Esophagus muscularis mucosa (tissue), 4 donors: ENCODE measurements around the gene GNB5. TPM values are rescaled to one million over a fixed set of nuclear protein-coding genes. Genes with fewer than 3 reads are reported as not detected.

ENCODE experiments used
- DNase-seq: peaks from one replicate; pipeline ENCODE4 v3.0.0-alpha.2; 2017; ENCODE audit errors: extremely low spot score
- H3K27ac ChIP-seq, 4 donors: fragments of 200-600 bp; sonication (generic); replicated peaks in 1 of 4; 1 replicate in 3 of 4; 2 replicates in 1 of 4; pipeline ENCODE4 v1.5.1; 2016 to 2019; ENCODE audit warnings: mild to moderate bottlenecking in 1 of 4
- H3K27me3 ChIP-seq, 4 donors: fragments of 200-600 bp; sonication (generic); one replicate each; pipeline versions ENCODE4 v1.5.1 to v1.6.0; 2016 to 2019
- H3K36me3 ChIP-seq, 4 donors: fragments of 200-600 bp; sonication (generic); one replicate each; pipeline ENCODE4 v1.5.1; 2016 to 2019
- H3K4me1 ChIP-seq, 4 donors: fragments of 200-600 bp; sonication (generic); one replicate each; pipeline ENCODE4 v1.5.1; 2016 to 2019
- H3K4me3 ChIP-seq, 4 donors: fragments of 200-600 bp; sonication (generic); 1 replicate in 2 of 4; 2 replicates in 2 of 4; pipeline ENCODE4 v1.5.1; 2016 to 2019; ENCODE audit warnings: mild to moderate bottlenecking in 4 of 4, moderate library complexity in 1 of 4
- H3K9me3 ChIP-seq, 4 donors: fragments of 200-600 bp; sonication (generic); 1 replicate in 3 of 4; 2 replicates in 1 of 4; pipeline ENCODE4 v1.5.1; 2016 to 2019
- CTCF ChIP-seq, 3 experiments: fragments of 200-600 bp in 2 of 3; fragments of 450-650 bp in 1 of 3; sonication (generic) in 2 of 3; IDR thresholded peaks; one replicate each; pipeline ENCODE4 v1.5.1; 2017 to 2019; ENCODE audit warnings: antibody characterized with exemption in 3 of 3, mild to moderate bottlenecking in 2 of 3, moderate library complexity in 1 of 3
- EP300 ChIP-seq: sonication (generic); formaldehyde crosslinking; IDR thresholded peaks from one replicate; pipeline ENCODE4 v1.6.1; 2017; ENCODE audit warnings: antibody characterized with exemption
- POLR2A ChIP-seq: fragments of 450-650 bp; IDR thresholded peaks from one replicate; pipeline ENCODE4 v1.6.1; 2017; ENCODE audit warnings: antibody characterized with exemption, moderate library complexity, mild to moderate bottlenecking, low read depth
- POLR2AphosphoS5 ChIP-seq, 2 donors: sonication (generic); formaldehyde crosslinking; IDR thresholded peaks; one replicate each; pipeline ENCODE4 v1.6.1; 2017; ENCODE audit warnings: antibody characterized with exemption in 2 of 2
- WGBS: methylation state at CpG from one replicate; pipeline ENCODE4 v1.1.5; 2018; 5-methylcytosine and 5-hydroxymethylcytosine counted together
- intact Hi-C: fragments of 100-400 bp; cut with DNase I; formaldehyde crosslinking; loops from one replicate; pipeline ENCODE4 v1.15.1; 2023
- total RNA-seq, 4 donors: library from RNA; depleted of rRNA; stranded (reverse); fragments of >200 nt; gene quantifications; one replicate each; pipeline versions ENCODE4 v1.1.0 to v1.2.1, GENCODE V29; 2016

GNB5 gene
- total RNA-seq, 4 donors from 2014 or later = 26.7 to 50.1 (median 36.2) TPM

- H3K27ac ChIP-seq = peak overlapping the region in 2 of 4 donors; percentile 19 to 41
- intact Hi-C loops = no loop called here
- H3K4me3 ChIP-seq = no peak overlapping the region
- H3K27me3 ChIP-seq = no peaks in the 10 kb centered on the region
- TF ChIP-seq POLR2AphosphoS5 (IDR thresholded peaks at IDR 0.05) (peak in 1 of 2 donors; percentile 25), EP300 (no peak), CTCF (IDR thresholded peaks at IDR 0.05) (no peak), POLR2A (no peak)
- 58% methylated on average over 10 of the region's 12 CpGs for WGBS
- no peak for DNase-seq
- H3K9me3 ChIP-seq = peaks cover 0 to 10% (median 4%) of the 10 kb centered on the region in 4 donors
- H3K36me3 ChIP-seq = no peaks in the 10 kb centered on the region
- peaks cover 8 to 22% (median 21%) of the 10 kb centered on the region in 4 donors for H3K4me1 ChIP-seq
Measured at GRCh38 chr15:52093539-52094510, 97.4 kb downstream of the GNB5 start.

DNA sequence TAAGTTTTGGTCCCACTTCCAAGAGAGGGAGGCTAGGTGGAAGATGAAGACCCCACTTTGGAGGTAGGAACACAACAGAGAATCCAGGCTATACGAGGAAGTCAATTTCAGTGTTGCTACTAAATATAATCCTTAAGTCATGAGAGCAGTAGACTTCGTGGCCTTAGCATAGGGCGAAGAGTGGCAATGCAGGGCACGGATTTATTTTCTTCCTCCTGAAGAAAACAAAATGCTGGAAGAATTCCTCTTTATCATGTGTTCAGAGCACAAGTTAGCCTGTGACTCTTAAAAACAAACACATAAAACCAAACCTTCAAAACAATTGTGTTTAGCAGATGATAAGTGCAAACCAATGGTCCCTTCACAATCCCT lies 98.0 kb downstream of the GNB5 start:
- intact Hi-C loops = no loop called here
- no peak overlapping the region for H3K27ac ChIP-seq

GRCh38 chr15:52090193-52090592 lies 101.0 kb downstream of the GNB5 start:
- Histone ChIP-seq H3K9me3 (peaks cover 0 to 21% (median 16%) of the 10 kb centered on the region in 4 donors), H3K4me3 (no peak overlapping the region), H3K27me3 (no peaks in the 10 kb centered on the region), H3K27ac (no peak overlapping the region), H3K36me3 (no peaks in the 10 kb centered on the region), H3K4me1 (peaks cover 8 to 22% (median 21%) of the 10 kb centered on the region in 4 donors)
- intact Hi-C loops = no loop called here
- no peak for DNase-seq
- TF ChIP-seq POLR2AphosphoS5 (IDR thresholded peaks at IDR 0.05) = no peak
- no peak for TF ChIP-seq CTCF (IDR thresholded peaks at IDR 0.05)
- no peak for TF ChIP-seq POLR2A
- no peak for TF ChIP-seq EP300

More for the DNA sequence above, 98.0 kb downstream of the GNB5 start:
- WGBS = 74% methylated on average over 4 of the region's 4 CpGs
- TF ChIP-seq EP300 (no peak), CTCF (IDR thresholded peaks at IDR 0.05) (no peak), POLR2AphosphoS5 (IDR thresholded peaks at IDR 0.05) (no peak), POLR2A (no peak)
- Histone ChIP-seq H3K9me3 (peaks cover 0 to 10% (median 4%) of the 10 kb centered on the region in 4 donors), H3K4me1 (peaks cover 8 to 22% (median 21%) of the 10 kb centered on the region in 4 donors), H3K4me3 (no peak overlapping the region), H3K36me3 (no peaks in the 10 kb centered on the region), H3K27me3 (no peaks in the 10 kb centered on the region)
- DNase-seq = no peak

- peaks cover 0 to 21% (median 16%) of the 10 kb centered on the region in 4 donors for H3K9me3 ChIP-seq
- no peak overlapping the region for H3K4me3 ChIP-seq
- H3K27ac ChIP-seq = no peak overlapping the region
- H3K4me1 ChIP-seq = no peaks in the 10 kb centered on the region
- no peak for DNase-seq
- intact Hi-C loops = no loop called here
- TF ChIP-seq POLR2AphosphoS5 (IDR thresholded peaks at IDR 0.05) (no peak), CTCF (IDR thresholded peaks at IDR 0.05) (no peak)
- no peaks in the 10 kb centered on the region for H3K36me3 ChIP-seq
- no peaks in the 10 kb centered on the region for H3K27me3 ChIP-seq
- 82% methylated on average over 5 of the region's 5 CpGs for WGBS
Measured at GRCh38 chr15:52086011-52086786, 105.0 kb downstream of the GNB5 start.
